ENCODE data around the gene CTBP2. TPM values are rescaled to one million over a fixed set of nuclear protein-coding genes. Genes with fewer than 3 reads are reported as not detected.

The CTBP2 gene
- total RNA-seq, 1 donor from 2014 or later: 55.2 TPM

DNA sequence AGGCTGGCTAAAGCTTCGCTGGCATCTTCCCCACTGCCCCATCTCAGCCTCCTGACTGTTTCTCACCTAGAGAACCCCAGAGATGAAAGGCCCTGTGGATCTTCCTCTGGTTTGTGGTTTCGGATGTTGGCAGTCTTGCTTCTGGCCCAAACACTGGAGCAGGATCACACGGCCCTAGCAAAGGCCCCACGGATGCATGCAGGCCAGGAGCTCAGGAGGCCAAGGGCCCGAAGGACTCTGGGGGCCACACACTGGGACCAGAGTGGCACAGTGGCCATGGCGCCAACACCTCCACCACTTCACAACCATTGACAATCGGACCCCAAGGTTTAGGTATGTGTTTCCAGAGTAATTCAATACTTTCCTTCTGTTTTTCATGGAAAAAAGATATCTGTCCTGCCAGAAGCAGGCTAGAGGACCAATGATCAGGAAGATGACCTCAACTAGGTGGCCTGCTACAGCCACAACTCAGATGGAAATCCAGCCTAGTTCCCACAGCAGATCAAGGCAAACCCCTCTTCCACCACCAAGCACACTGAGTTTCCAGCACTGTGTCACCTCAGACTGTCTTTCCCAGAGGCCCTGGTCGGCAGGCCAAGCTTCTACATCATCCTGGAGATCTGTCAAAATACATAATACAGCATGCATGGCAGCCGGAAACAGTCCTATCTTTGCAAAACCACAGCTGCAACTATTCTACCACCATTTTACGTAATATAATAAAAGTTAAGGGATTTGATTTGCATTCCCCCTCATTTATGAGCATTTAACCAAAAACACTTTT lies 53.0 kb downstream of the CTBP2 start:
- peaks cover 30% of the 10 kb centered on the region for H3K4me1 Mint-ChIP-seq
- no peak for DNase-seq (ENCODE audit: low spot score)
- no peaks in the 10 kb centered on the region for H3K27me3 ChIP-seq
- no peak for TF ChIP-seq EZH2 (IDR thresholded peaks at IDR 0.05)
- no peak for TF ChIP-seq EZH2phosphoT487 (IDR thresholded peaks at IDR 0.05)
- TF ChIP-seq, protein P1, sequence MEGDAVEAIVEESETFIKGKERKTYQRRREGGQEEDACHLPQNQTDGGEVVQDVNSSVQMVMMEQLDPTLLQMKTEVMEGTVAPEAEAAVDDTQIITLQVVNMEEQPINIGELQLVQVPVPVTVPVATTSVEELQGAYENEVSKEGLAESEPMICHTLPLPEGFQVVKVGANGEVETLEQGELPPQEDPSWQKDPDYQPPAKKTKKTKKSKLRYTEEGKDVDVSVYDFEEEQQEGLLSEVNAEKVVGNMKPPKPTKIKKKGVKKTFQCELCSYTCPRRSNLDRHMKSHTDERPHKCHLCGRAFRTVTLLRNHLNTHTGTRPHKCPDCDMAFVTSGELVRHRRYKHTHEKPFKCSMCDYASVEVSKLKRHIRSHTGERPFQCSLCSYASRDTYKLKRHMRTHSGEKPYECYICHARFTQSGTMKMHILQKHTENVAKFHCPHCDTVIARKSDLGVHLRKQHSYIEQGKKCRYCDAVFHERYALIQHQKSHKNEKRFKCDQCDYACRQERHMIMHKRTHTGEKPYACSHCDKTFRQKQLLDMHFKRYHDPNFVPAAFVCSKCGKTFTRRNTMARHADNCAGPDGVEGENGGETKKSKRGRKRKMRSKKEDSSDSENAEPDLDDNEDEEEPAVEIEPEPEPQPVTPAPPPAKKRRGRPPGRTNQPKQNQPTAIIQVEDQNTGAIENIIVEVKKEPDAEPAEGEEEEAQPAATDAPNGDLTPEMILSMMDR (IDR thresholded peaks at IDR 0.05): no peak
- H3K9me3 ChIP-seq (ENCODE audit: low read depth): peaks cover 4% of the 10 kb centered on the region
- H3K4me1 ChIP-seq: peaks cover 9% of the 10 kb centered on the region
- H3K36me3 ChIP-seq: peaks cover 11% of the 10 kb centered on the region
- H3K27ac ChIP-seq: no peak overlapping the region
- H3K9me3 Mint-ChIP-seq: peaks cover 20% of the 10 kb centered on the region
- H3K36me3 Mint-ChIP-seq: peaks cover 54% of the 10 kb centered on the region
- H3K4me3 ChIP-seq: no peak overlapping the region
- no peaks in the 10 kb centered on the region for H3F3A ChIP-seq (ENCODE audit: low read depth)
- H3K27me3 Mint-ChIP-seq (ENCODE audit: insufficient read depth, low read depth): no peaks in the 10 kb centered on the region
- H3K79me2 ChIP-seq (ENCODE audit: low read depth): peaks cover 100% of the 10 kb centered on the region
- H2AFZ ChIP-seq (replicated peaks): no peak overlapping the region
- no peak overlapping the region for H3K4me2 ChIP-seq
- no peak overlapping the region for H3K9ac ChIP-seq
- H4K20me1 ChIP-seq (ENCODE audit: low read depth): peaks cover 73% of the 10 kb centered on the region
- no peak overlapping the region for H3K27ac Mint-ChIP-seq
- H3K4me3 Mint-ChIP-seq: no peak overlapping the region

DNA sequence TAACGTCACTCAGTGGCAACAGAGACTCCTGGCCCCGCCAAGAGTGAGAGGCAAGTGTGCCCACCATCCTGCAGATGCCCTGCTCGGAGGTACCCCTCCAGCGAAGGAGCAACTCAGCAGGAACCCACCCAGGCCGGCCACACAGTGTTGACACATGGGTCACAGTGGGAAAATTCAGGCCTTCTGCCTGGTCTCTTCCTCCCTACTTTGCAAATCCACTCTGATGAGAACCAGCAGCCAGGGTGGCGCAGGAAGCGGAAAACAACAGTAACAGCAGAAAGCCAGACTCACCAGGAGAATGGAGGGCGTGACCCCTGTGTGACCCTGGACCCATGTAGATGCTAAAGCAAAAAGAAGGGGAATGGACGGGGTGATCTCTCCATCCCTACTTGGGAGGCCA lies 53.8 kb downstream of the CTBP2 start:
- Mint-ChIP-seq H3K4me1 (peaks cover 35% of the 10 kb centered on the region), H3K9me3 (peaks cover 20% of the 10 kb centered on the region)
- DNase-seq (ENCODE audit: low spot score): no peak

DNA sequence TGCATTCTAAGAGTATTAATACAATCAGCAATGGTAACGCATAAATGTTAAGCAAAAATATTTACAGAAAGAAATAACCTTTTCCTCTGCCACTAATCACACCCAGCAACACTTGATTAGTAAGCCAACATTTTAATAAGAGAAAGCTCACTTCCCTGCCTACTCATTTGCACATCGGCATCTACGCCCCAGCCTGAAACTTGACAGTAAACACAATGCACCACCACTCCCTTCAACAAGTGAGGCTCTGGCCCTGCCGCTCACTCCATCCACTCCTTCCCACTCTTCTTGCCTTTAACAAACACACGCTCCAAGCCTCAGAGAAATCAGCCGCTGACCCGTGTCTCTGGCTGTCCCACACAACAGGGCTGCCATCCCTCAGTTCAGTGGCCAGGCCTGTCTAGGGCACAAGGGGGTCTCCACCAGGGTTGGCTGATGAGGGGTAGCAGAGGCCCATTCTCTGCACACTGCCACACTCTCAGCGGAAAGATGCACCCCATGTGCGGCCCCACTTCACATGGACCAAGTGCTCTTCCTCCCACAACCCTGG lies 54.6 kb downstream of the CTBP2 start:
- Histone ChIP-seq H4K20me1 (ENCODE audit: low read depth) (peaks cover 73% of the 10 kb centered on the region), H3K4me2 (no peak overlapping the region), H3K27ac (no peak overlapping the region), H3K79me2 (ENCODE audit: low read depth) (peaks cover 100% of the 10 kb centered on the region), H3K27me3 (no peaks in the 10 kb centered on the region), H3K9ac (no peak overlapping the region), H3K9me3 (ENCODE audit: low read depth) (peaks cover 4% of the 10 kb centered on the region), H3K4me3 (no peak overlapping the region), H3K36me3 (peaks cover 11% of the 10 kb centered on the region), H3K4me1 (peaks cover 9% of the 10 kb centered on the region), H3F3A (ENCODE audit: low read depth) (no peaks in the 10 kb centered on the region), H2AFZ (replicated peaks) (no peak overlapping the region)
- H3K27ac Mint-ChIP-seq: peak overlapping the region; percentile 51
- H3K27me3 Mint-ChIP-seq (ENCODE audit: insufficient read depth, low read depth): no peaks in the 10 kb centered on the region
- no peak overlapping the region for H3K4me3 Mint-ChIP-seq
- TF ChIP-seq, protein P1 (IDR thresholded peaks at IDR 0.05): no peak
- no peak for TF ChIP-seq EZH2 (IDR thresholded peaks at IDR 0.05)
- TF ChIP-seq EZH2phosphoT487 (IDR thresholded peaks at IDR 0.05): no peak
- peaks cover 20% of the 10 kb centered on the region for H3K9me3 Mint-ChIP-seq
- no peak for DNase-seq (ENCODE audit: low spot score)
- H3K4me1 Mint-ChIP-seq: peaks cover 41% of the 10 kb centered on the region
- peaks cover 52% of the 10 kb centered on the region for H3K36me3 Mint-ChIP-seq

More for the DNA sequence above, 53.8 kb downstream of the CTBP2 start:
- no peak overlapping the region for H3K4me2 ChIP-seq
- peaks cover 11% of the 10 kb centered on the region for H3K36me3 ChIP-seq
- H3K79me2 ChIP-seq (ENCODE audit: low read depth): peaks cover 100% of the 10 kb centered on the region
- no peaks in the 10 kb centered on the region for H3K27me3 ChIP-seq
- no peak overlapping the region for H3K27ac ChIP-seq
- no peak overlapping the region for H3K4me3 Mint-ChIP-seq
- H3K27me3 Mint-ChIP-seq (ENCODE audit: insufficient read depth, low read depth): no peaks in the 10 kb centered on the region
- peaks cover 4% of the 10 kb centered on the region for H3K9me3 ChIP-seq (ENCODE audit: low read depth)
- no peak overlapping the region for H3K4me3 ChIP-seq
- no peak overlapping the region for H3K27ac Mint-ChIP-seq
- H3K4me1 ChIP-seq: peaks cover 9% of the 10 kb centered on the region
- H3F3A ChIP-seq (ENCODE audit: low read depth): no peaks in the 10 kb centered on the region
- H3K9ac ChIP-seq: no peak overlapping the region
- H4K20me1 ChIP-seq (ENCODE audit: low read depth): peaks cover 73% of the 10 kb centered on the region
- TF ChIP-seq EZH2 (IDR thresholded peaks at IDR 0.05): no peak
- TF ChIP-seq, protein P1 (IDR thresholded peaks at IDR 0.05): no peak
- no peak for TF ChIP-seq EZH2phosphoT487 (IDR thresholded peaks at IDR 0.05)
- H3K36me3 Mint-ChIP-seq: peaks cover 56% of the 10 kb centered on the region
- no peak overlapping the region for H2AFZ ChIP-seq (replicated peaks)

Data from neural progenitor cell (in vitro differentiated cells).